ENCODE results near the gene VIPR2.

VIPR2 gene

GRCh38 chr7:159025161-159025779 is 119.4 kb downstream of the VIPR2 start:
- no peak for DNase-seq (ENCODE audit: low read depth)

GRCh38 chr7:159024280-159024951 is 120.3 kb downstream of the VIPR2 start:
- DNase-seq (ENCODE audit: low read depth) = no peak

GRCh38 chr7:159023746-159024145 is 120.9 kb downstream of the VIPR2 start:
- DNase-seq (ENCODE audit: low read depth) = no peak

GRCh38 chr7:159023206-159023605 is 121.5 kb downstream of the VIPR2 start:
- no peak for DNase-seq (ENCODE audit: low read depth)

- no peak for DNase-seq (ENCODE audit: low read depth)
Measured at GRCh38 chr7:159022238-159022993, 122.3 kb downstream of the VIPR2 start.

GRCh38 chr7:159020987-159021386 is 123.7 kb downstream of the VIPR2 start:
- no peak for DNase-seq (ENCODE audit: low read depth)

- no peak for DNase-seq (ENCODE audit: low read depth)
Measured at GRCh38 chr7:159019111-159019510, 125.6 kb downstream of the VIPR2 start.

GRCh38 chr7:159017741-159018140 is 126.9 kb downstream of the VIPR2 start:
- no peak for DNase-seq (ENCODE audit: low read depth)

GRCh38 chr7:159017210-159017609 is 127.5 kb downstream of the VIPR2 start:
- no peak for DNase-seq (ENCODE audit: low read depth)

GRCh38 chr7:159016591-159016990 is 128.1 kb downstream of the VIPR2 start:
- DNase-seq (ENCODE audit: low read depth) = no peak

- no peak for DNase-seq (ENCODE audit: low read depth)
Measured at GRCh38 chr7:159015454-159016410, 128.9 kb downstream of the VIPR2 start.

GRCh38 chr7:159015081-159015453 is 129.6 kb downstream of the VIPR2 start:
- no peak for DNase-seq (ENCODE audit: low read depth)

- no peak for DNase-seq (ENCODE audit: low read depth)
Measured at GRCh38 chr7:159014297-159015062, 130.2 kb downstream of the VIPR2 start.

GRCh38 chr7:159013825-159014289 is 130.8 kb downstream of the VIPR2 start:
- no peak for DNase-seq (ENCODE audit: low read depth)

GRCh38 chr7:159013181-159013690 is 131.4 kb downstream of the VIPR2 start:
- DNase-seq (ENCODE audit: low read depth) = no peak

- DNase-seq (ENCODE audit: low read depth) = no peak
Measured at GRCh38 chr7:159012353-159013069, 132.2 kb downstream of the VIPR2 start.

- no peak for DNase-seq (ENCODE audit: low read depth)
Measured at GRCh38 chr7:159011722-159012022, 133.0 kb downstream of the VIPR2 start.

- DNase-seq (ENCODE audit: low read depth) = no peak
Measured at GRCh38 chr7:159010937-159011721, 133.5 kb downstream of the VIPR2 start.

GRCh38 chr7:159010411-159010810 is 134.3 kb downstream of the VIPR2 start:
- DNase-seq (ENCODE audit: low read depth) = no peak

- DNase-seq (ENCODE audit: low read depth) = no peak
Measured at GRCh38 chr7:159009951-159010350, 134.7 kb downstream of the VIPR2 start.

Data from stimulated activated CD8-positive, alpha-beta memory T cell treated with anti-CD3 and anti-CD28 coated beads, Interleukin-4, amount 100 ng/mL, for 24 hours (primary cell).